SJSA1 (cell line): ENCODE data around the gene UTS2. TPM values are rescaled to one million over a fixed set of nuclear protein-coding genes. Genes with fewer than 3 reads are reported as not detected.

ENCODE experiments used
- DNase-seq, 2 experiments: peaks; one replicate each; pipeline ENCODE4 v3.0.0-alpha.2; 2015 to 2020; ENCODE audit warnings: low spot score in 2 of 2, low read depth in 1 of 2
- H3K27ac ChIP-seq: fragments of 250-450 bp; sonication (Bioruptor Pico); 2 replicates; pipeline ENCODE4 v1.5.1; 2020; ENCODE audit warnings: mild to moderate bottlenecking, moderate library complexity
- H3K27me3 ChIP-seq: fragments of 250-450 bp; sonication (Bioruptor Pico); replicated peaks from 2 replicates; pipeline ENCODE4 v1.5.1; 2020; ENCODE audit warnings: mild to moderate bottlenecking, moderate library complexity
- H3K36me3 ChIP-seq: fragments of 250-450 bp; sonication (Bioruptor Pico); 2 replicates; pipeline ENCODE4 v1.5.1; 2020; ENCODE audit warnings: mild to moderate bottlenecking
- H3K4me1 ChIP-seq: fragments of 250-450 bp; sonication (Bioruptor Pico); replicated peaks from 2 replicates; pipeline ENCODE4 v1.6.1; 2021; ENCODE audit warnings: mild to moderate bottlenecking
- H3K4me3 ChIP-seq: fragments of 250-450 bp; sonication (Bioruptor Pico); 2 replicates; pipeline ENCODE4 v1.5.1; 2020; ENCODE audit warnings: mild to moderate bottlenecking
- H3K9me3 ChIP-seq: fragments of 250-450 bp; sonication (Bioruptor Pico); replicated peaks from 2 replicates; pipeline ENCODE4 v1.5.1; 2020; ENCODE audit warnings: mild to moderate bottlenecking
- total RNA-seq: library from RNA; depleted of rRNA; stranded (reverse); fragments of >200 nt; shearing (Covaris generic); gene quantifications from 2 replicates; pipeline ENCODE4 v1.2.3, GENCODE V29; 2014

Gene UTS2
- total RNA-seq, 1 experiment from 2014 or later = not detected

- Histone ChIP-seq H3K27me3 (no peaks in the 10 kb centered on the region), H3K27ac (no peak overlapping the region), H3K36me3 (no peaks in the 10 kb centered on the region), H3K9me3 (peaks cover 4% of the 10 kb centered on the region), H3K4me3 (no peak overlapping the region), H3K4me1 (no peaks in the 10 kb centered on the region)
- no peak for DNase-seq
Measured at GRCh38 chr1:7873801-7874795, 21.2 kb upstream of the UTS2 start.

- DNase-seq = no peak
- Histone ChIP-seq H3K9me3 (no peaks in the 10 kb centered on the region), H3K36me3 (no peaks in the 10 kb centered on the region), H3K4me1 (no peaks in the 10 kb centered on the region), H3K27me3 (no peaks in the 10 kb centered on the region; the same call in 1 of the 2 replicates), H3K27ac (no peak overlapping the region), H3K4me3 (no peak overlapping the region)
Measured at GRCh38 chr1:7871136-7871535, 18.3 kb upstream of the UTS2 start.

- Histone ChIP-seq H3K27me3 (no peaks in the 10 kb centered on the region; the same call in 1 of the 2 replicates), H3K27ac (no peak overlapping the region), H3K4me1 (no peaks in the 10 kb centered on the region), H3K9me3 (no peaks in the 10 kb centered on the region), H3K36me3 (no peaks in the 10 kb centered on the region), H3K4me3 (no peak overlapping the region)
- no peak for DNase-seq
Measured at GRCh38 chr1:7869136-7869920, 16.5 kb upstream of the UTS2 start.

GRCh38 chr1:7868070-7868780 is 15.4 kb upstream of the UTS2 start:
- Histone ChIP-seq H3K4me1 (no peaks in the 10 kb centered on the region), H3K27ac (no peak overlapping the region), H3K27me3 (no peaks in the 10 kb centered on the region; the same call in 1 of the 2 replicates), H3K9me3 (no peaks in the 10 kb centered on the region), H3K36me3 (no peaks in the 10 kb centered on the region), H3K4me3 (no peak overlapping the region)
- DNase-seq = no peak

GRCh38 chr1:7865978-7866377 is 13.1 kb upstream of the UTS2 start:
- Histone ChIP-seq H3K27me3 (no peaks in the 10 kb centered on the region; the same call in 1 of the 2 replicates), H3K9me3 (no peaks in the 10 kb centered on the region), H3K4me1 (no peaks in the 10 kb centered on the region), H3K27ac (no peak overlapping the region), H3K4me3 (no peak overlapping the region), H3K36me3 (no peaks in the 10 kb centered on the region)
- DNase-seq = no peak

GRCh38 chr1:7863756-7864328 is 11.0 kb upstream of the UTS2 start:
- H3K9me3 ChIP-seq = no peaks in the 10 kb centered on the region
- H3K36me3 ChIP-seq = no peaks in the 10 kb centered on the region
- no peaks in the 10 kb centered on the region; the same call in 1 of the 2 replicates for H3K27me3 ChIP-seq
- DNase-seq = no peak
- H3K4me3 ChIP-seq = no peak overlapping the region
- no peak overlapping the region for H3K27ac ChIP-seq
- H3K4me1 ChIP-seq = no peaks in the 10 kb centered on the region

GRCh38 chr1:7862211-7863060 is 9.6 kb upstream of the UTS2 start:
- Histone ChIP-seq H3K27me3 (no peaks in the 10 kb centered on the region), H3K27ac (no peak overlapping the region), H3K4me3 (no peak overlapping the region), H3K4me1 (no peaks in the 10 kb centered on the region), H3K9me3 (no peaks in the 10 kb centered on the region), H3K36me3 (no peaks in the 10 kb centered on the region)
- no peak for DNase-seq

- Histone ChIP-seq H3K27me3 (no peaks in the 10 kb centered on the region), H3K36me3 (no peaks in the 10 kb centered on the region), H3K27ac (no peak overlapping the region), H3K9me3 (no peaks in the 10 kb centered on the region), H3K4me1 (no peaks in the 10 kb centered on the region; the same call in 1 of the 2 replicates), H3K4me3 (no peak overlapping the region)
- DNase-seq = no peak
Measured at GRCh38 chr1:7861452-7861851, 8.6 kb upstream of the UTS2 start.

GRCh38 chr1:7860130-7860529 is 7.3 kb upstream of the UTS2 start:
- Histone ChIP-seq H3K4me3 (no peak overlapping the region), H3K27ac (no peak overlapping the region), H3K9me3 (no peaks in the 10 kb centered on the region), H3K36me3 (no peaks in the 10 kb centered on the region), H3K4me1 (no peaks in the 10 kb centered on the region; the same call in 1 of the 2 replicates), H3K27me3 (no peaks in the 10 kb centered on the region)
- no peak for DNase-seq

- Histone ChIP-seq H3K4me1 (no peaks in the 10 kb centered on the region; the same call in 1 of the 2 replicates), H3K36me3 (no peaks in the 10 kb centered on the region), H3K27me3 (no peaks in the 10 kb centered on the region), H3K27ac (no peak overlapping the region), H3K4me3 (no peak overlapping the region), H3K9me3 (no peaks in the 10 kb centered on the region)
- no peak for DNase-seq
Measured at GRCh38 chr1:7859406-7859805, 6.5 kb upstream of the UTS2 start.

- H3K9me3 ChIP-seq = no peaks in the 10 kb centered on the region
- H3K4me3 ChIP-seq = no peak overlapping the region
- no peak overlapping the region for H3K27ac ChIP-seq
- H3K27me3 ChIP-seq = no peaks in the 10 kb centered on the region
- DNase-seq = no peak
- no peaks in the 10 kb centered on the region for H3K36me3 ChIP-seq
- no peaks in the 10 kb centered on the region; the same call in 1 of the 2 replicates for H3K4me1 ChIP-seq
Measured at GRCh38 chr1:7857985-7858384, 5.1 kb upstream of the UTS2 start.

GRCh38 chr1:7857000-7857399 is 4.1 kb upstream of the UTS2 start:
- no peaks in the 10 kb centered on the region for H3K27me3 ChIP-seq
- H3K4me3 ChIP-seq = no peak overlapping the region
- no peak overlapping the region for H3K27ac ChIP-seq
- no peaks in the 10 kb centered on the region for H3K9me3 ChIP-seq
- H3K36me3 ChIP-seq = no peaks in the 10 kb centered on the region
- H3K4me1 ChIP-seq = no peaks in the 10 kb centered on the region; the same call in 1 of the 2 replicates
- no peak for DNase-seq
